Lower lobe of right lung (tissue), 2 donors: ENCODE results near the gene OR10H4. TPM values are rescaled to one million over a fixed set of nuclear protein-coding genes. Genes with fewer than 3 reads are reported as not detected.

Experiments used
- ATAC-seq, 2 donors: fragments of 200-7000 bp; cut with Tn5 transposase; one replicate each; pipeline ENCODE4 v1.9.1; 2020 to 2022; ENCODE audit warnings: mild to moderate bottlenecking in 2 of 2, moderate library complexity in 2 of 2
- DNase-seq: peaks from one replicate; pipeline ENCODE4 v3.0.0-alpha.2; 2020
- H3K27ac ChIP-seq: fragments of 200-600 bp; one replicate; pipeline ENCODE4 v1.8.0; 2022
- H3K27me3 ChIP-seq: fragments of 200-600 bp; one replicate; pipeline ENCODE4 v1.8.0; 2022; ENCODE audit warnings: low read depth
- H3K36me3 ChIP-seq: fragments of 200-600 bp; one replicate; pipeline ENCODE4 v1.8.0; 2022; ENCODE audit warnings: mild to moderate bottlenecking
- H3K4me1 ChIP-seq: fragments of 200-600 bp; one replicate; pipeline ENCODE4 v1.8.0; 2022
- H3K4me3 ChIP-seq: fragments of 200-600 bp; one replicate; pipeline ENCODE4 v1.8.0; 2022; ENCODE audit warnings: mild to moderate bottlenecking
- H3K9me3 ChIP-seq: fragments of 200-600 bp; one replicate; pipeline ENCODE4 v1.8.0; 2022
- CTCF ChIP-seq: fragments of 200-600 bp; IDR thresholded peaks from one replicate; pipeline ENCODE4 v1.8.0; 2022; ENCODE audit warnings: antibody characterized with exemption, mild to moderate bottlenecking
- intact Hi-C: fragments of 100-400 bp; cut with DNase I; formaldehyde crosslinking; loops from one replicate; pipeline ENCODE4 v1.11.0; 2022
- total RNA-seq: library from RNA; stranded (reverse); fragmentation: NEBNext Ultra II Directional; extraction: Animal tissue kit (Norgen Biotek cat#: 25700); gene quantifications from one replicate; pipeline ENCODE4 v1.2.1, GENCODE V29; 2021
- donor health status: DM: no; HTN: yes; CAD: no; lungs with severe emphysema.

OR10H4 gene
- total RNA-seq, 1 donor from 2014 or later: not detected

DNA sequence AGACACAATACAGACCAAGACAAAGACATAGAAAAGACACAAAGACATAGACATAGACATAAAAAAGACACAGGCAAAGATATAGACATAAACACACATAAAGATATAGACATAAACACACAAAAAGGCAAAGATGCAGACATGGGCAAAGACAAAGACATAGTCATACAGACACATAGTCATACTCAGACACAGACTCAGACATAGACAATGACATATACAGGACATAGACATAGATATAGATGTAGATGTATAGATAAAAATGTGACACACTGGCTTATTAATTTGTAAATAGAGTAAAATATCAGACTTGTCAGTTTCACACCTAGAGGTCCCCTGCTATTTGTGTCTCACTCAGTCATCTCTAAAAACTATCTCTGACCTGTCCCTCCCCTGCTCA, 42.8 kb downstream of the OR10H4 start:
- Histone ChIP-seq H3K4me3 (no peak overlapping the region), H3K27me3 (no peaks in the 10 kb centered on the region), H3K4me1 (no peaks in the 10 kb centered on the region), H3K27ac (no peak overlapping the region), H3K9me3 (no peaks in the 10 kb centered on the region), H3K36me3 (no peaks in the 10 kb centered on the region)
- intact Hi-C loops: no loop called here
- no peak for TF ChIP-seq CTCF
- no peak for DNase-seq
- ATAC-seq: no peak

GRCh38 chr19:15992014-15992413, 43.2 kb downstream of the OR10H4 start:
- Histone ChIP-seq H3K4me3 (no peak overlapping the region), H3K9me3 (no peaks in the 10 kb centered on the region), H3K36me3 (no peaks in the 10 kb centered on the region), H3K4me1 (no peaks in the 10 kb centered on the region), H3K27ac (no peak overlapping the region), H3K27me3 (no peaks in the 10 kb centered on the region)
- TF ChIP-seq CTCF: no peak
- DNase-seq: no peak
- ATAC-seq: no peak
- intact Hi-C loops: no loop called here

DNA sequence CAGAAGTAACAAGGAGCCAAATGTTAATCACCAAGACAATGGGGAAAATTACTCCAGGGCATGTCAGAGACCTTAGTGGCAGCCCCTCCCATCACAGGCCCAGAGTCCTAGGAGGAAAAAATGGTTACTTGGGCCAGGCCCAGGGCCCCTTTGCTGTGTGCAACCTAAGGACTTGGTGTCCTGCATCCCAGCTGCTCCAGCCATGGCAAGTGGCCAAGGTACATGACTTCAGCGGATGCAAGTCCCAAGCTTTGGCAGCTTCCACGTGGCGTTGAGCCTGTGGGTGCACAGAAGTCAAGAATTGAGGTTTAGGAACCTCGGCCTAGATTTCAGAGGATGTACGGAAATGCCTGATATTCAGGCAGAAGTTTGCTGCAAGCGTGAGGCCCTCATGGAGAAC, 46.7 kb downstream of the OR10H4 start:
- Histone ChIP-seq H3K4me3 (no peak overlapping the region), H3K27ac (no peak overlapping the region), H3K27me3 (no peaks in the 10 kb centered on the region), H3K4me1 (no peaks in the 10 kb centered on the region), H3K36me3 (no peaks in the 10 kb centered on the region), H3K9me3 (no peaks in the 10 kb centered on the region)
- ATAC-seq (no peak), DNase-seq (no peak)
- TF ChIP-seq CTCF: no peak
- intact Hi-C loops: no loop called here

GRCh38 chr19:15998166-15998565, 49.4 kb downstream of the OR10H4 start:
- Histone ChIP-seq H3K27me3 (no peaks in the 10 kb centered on the region), H3K4me3 (no peak overlapping the region), H3K4me1 (peaks cover 8% of the 10 kb centered on the region), H3K36me3 (no peaks in the 10 kb centered on the region), H3K27ac (no peak overlapping the region), H3K9me3 (no peaks in the 10 kb centered on the region)
- DNase-seq (no peak), ATAC-seq (no peak)
- TF ChIP-seq CTCF: no peak
- intact Hi-C loops: no loop called here

Other genes starting within 250 kb of the OR10H4 start
- gene OR10H2, start 221.0 kb upstream of the OR10H4 start, total RNA-seq: not detected
- not detected for gene OR10H3, start 211.0 kb upstream of the OR10H4 start, total RNA-seq
- gene OR10H5, start 161.3 kb upstream of the OR10H4 start, total RNA-seq: not detected
- gene OR10H1, start 133.3 kb upstream of the OR10H4 start, total RNA-seq: not detected
- not detected for gene CYP4F2, start 50.9 kb upstream of the OR10H4 start, total RNA-seq
- 3.5 TPM for gene CYP4F11, start 14.5 kb upstream of the OR10H4 start, total RNA-seq
- 319 TPM for gene TPM4, start 127.5 kb downstream of the OR10H4 start, total RNA-seq
- 110 TPM for gene RAB8A, start 162.9 kb downstream of the OR10H4 start, total RNA-seq
- gene HSH2D, start 194.7 kb downstream of the OR10H4 start, total RNA-seq: 8.2 TPM
- not detected for gene CIB3, start 224.5 kb downstream of the OR10H4 start, total RNA-seq
- gene FAM32A, start 236.4 kb downstream of the OR10H4 start, total RNA-seq: 59.9 TPM
- gene AP1M1, start 248.9 kb downstream of the OR10H4 start, total RNA-seq: 66.0 TPM